HepG2 (cell line): ENCODE results near the gene ZNF22. TPM values are rescaled to one million over a fixed set of nuclear protein-coding genes. Genes with fewer than 3 reads are reported as not detected.
A peak's percentile ranks its signal among the peaks of the same experiment; 100 is the strongest.

ENCODE experiments used
- AKAP8 ChIP-seq: sonication (generic); formaldehyde crosslinking; IDR thresholded peaks from 2 replicates; pipeline ENCODE4 v1.5.1; 2020; ENCODE audit warnings: mild to moderate bottlenecking, missing genetic modification reagents
- ARNTL ChIP-seq: sonication (generic); formaldehyde crosslinking; IDR thresholded peaks from 2 replicates; pipeline ENCODE4 v1.4.0; 2020; ENCODE audit warnings: mild to moderate bottlenecking, missing genetic modification reagents
- HNF1A ChIP-seq, 2 experiments: sonication (generic) in 1 of 2; formaldehyde crosslinking in 1 of 2; IDR thresholded peaks; 2 replicates each; pipeline versions ENCODE4 v1.4.0 to v1.6.1; 2016 to 2020; ENCODE audit warnings: borderline replicate concordance in 1 of 2, low read depth in 1 of 2, mild to moderate bottlenecking in 1 of 2, missing genetic modification reagents in 1 of 2
- NR2F1 ChIP-seq, 2 experiments: fragments of 450-650 bp in 1 of 2; formaldehyde crosslinking in 1 of 2; IDR thresholded peaks; 2 replicates each; pipeline versions ENCODE4 v1.5.0 to v1.6.1; 2016 to 2020; ENCODE audit warnings: mild to moderate bottlenecking in 1 of 2, missing compliant biosample characterization in 1 of 2, missing genetic modification reagents in 1 of 2, moderate library complexity in 1 of 2
- SAFB2 ChIP-seq: sonication (generic); formaldehyde crosslinking; IDR thresholded peaks from 2 replicates; pipeline ENCODE4 v1.5.1; 2020; ENCODE audit warnings: missing genetic modification reagents, low read depth, mild to moderate bottlenecking, borderline replicate concordance
- SNAI1 ChIP-seq: sonication (generic); formaldehyde crosslinking; IDR thresholded peaks from 2 replicates; pipeline ENCODE4 v1.5.0; 2020; ENCODE audit warnings: mild to moderate bottlenecking, missing genetic modification reagents, borderline replicate concordance
- SPEN ChIP-seq: sonication (generic); formaldehyde crosslinking; IDR thresholded peaks from 2 replicates; pipeline ENCODE4 v1.5.1; 2020; ENCODE audit warnings: low read depth, mild to moderate bottlenecking, missing genetic modification reagents
- ZBTB20 ChIP-seq: sonication (generic); formaldehyde crosslinking; IDR thresholded peaks from 2 replicates; pipeline ENCODE4 v1.8.1; 2023; ENCODE audit warnings: missing genetic modification reagents, low read depth, mild to moderate bottlenecking, borderline replicate concordance
- ZC3H4 ChIP-seq: sonication (generic); formaldehyde crosslinking; IDR thresholded peaks from 2 replicates; pipeline ENCODE4 v1.4.0; 2020; ENCODE audit warnings: missing genetic modification reagents, borderline replicate concordance
- ZFP90 ChIP-seq: sonication (generic); formaldehyde crosslinking; IDR thresholded peaks from 2 replicates; pipeline ENCODE4 v1.8.0; 2022; ENCODE audit warnings: missing genetic modification reagents, mild to moderate bottlenecking, inconsistent platforms, borderline replicate concordance
- ZNF292 ChIP-seq: sonication (generic); formaldehyde crosslinking; IDR thresholded peaks from 2 replicates; pipeline ENCODE4 v1.8.1; 2022; ENCODE audit warnings: mild to moderate bottlenecking, low read depth, missing genetic modification reagents, borderline replicate concordance
- ZNF367 ChIP-seq: sonication (generic); formaldehyde crosslinking; IDR thresholded peaks from 2 replicates; pipeline ENCODE4 v1.4.0; 2020; ENCODE audit warnings: missing genetic modification reagents, borderline replicate concordance
- ZNF780A ChIP-seq: sonication (generic); formaldehyde crosslinking; IDR thresholded peaks from 2 replicates; pipeline ENCODE4 v1.8.0; 2022; ENCODE audit warnings: mild to moderate bottlenecking, missing genetic modification reagents, moderate library complexity
- ZNF839 ChIP-seq: sonication (generic); formaldehyde crosslinking; IDR thresholded peaks from 2 replicates; pipeline ENCODE4 v1.4.0; 2020; ENCODE audit warnings: missing genetic modification reagents, mild to moderate bottlenecking, borderline replicate concordance
- polyA plus RNA-seq, 8 experiments: library from polyadenylated mRNA; depleted of rRNA in 3 of 8; stranded (reverse) in 7 of 8; unstranded in 1 of 8; fragments of >200 nt; fragmentation: Illumina TruSeq in 4 of 8; extraction: Trizol in 4 of 8; gene quantifications; 2 replicates each; pipeline versions ENCODE4 v1.2.1 to v1.2.3, GENCODE V29; 2011 to 2016; ENCODE audit warnings: low read depth in 4 of 8, missing spikeins in 1 of 8, mixed read lengths in 1 of 8; ENCODE audit not compliant: insufficient read depth in 1 of 8
- total RNA-seq, 5 experiments: library from RNA; depleted of rRNA; stranded (reverse); fragments of >200 nt; fragmentation: Illumina TruSeq; extraction: Trizol; gene quantifications; 2 replicates each; pipeline ENCODE4 v1.2.3, GENCODE V29; 2016; ENCODE audit warnings: low read depth in 1 of 5
- TF ChIP-seq, protein P1 (sequence below): sonication (generic); formaldehyde crosslinking; IDR thresholded peaks from 2 replicates; pipeline ENCODE4 v1.8.0; 2022; ENCODE audit warnings: mild to moderate bottlenecking, missing genetic modification reagents, moderate library complexity
- TF ChIP-seq, protein P2 (sequence below): sonication (generic); formaldehyde crosslinking; IDR thresholded peaks from 2 replicates; pipeline ENCODE4 v1.5.1; 2020; ENCODE audit warnings: missing genetic modification reagents, mild to moderate bottlenecking, borderline replicate concordance
- TF ChIP-seq, protein P3 (sequence below): sonication (generic); formaldehyde crosslinking; IDR thresholded peaks from 2 replicates; pipeline ENCODE4 v1.8.0; 2023; ENCODE audit warnings: mild to moderate bottlenecking, missing genetic modification reagents

The ZNF22 gene
- total and polyA plus RNA-seq, 2 of the 13 experiments (the other 11 are each of a cell fraction or from before 2014, with no cell fraction given), result 0.40 to 1.3 TPM

GRCh38 chr10:44977287-44978212 lies 23.2 kb upstream of the ZNF22 start (continued):
- TF ChIP-seq HNF1A (IDR thresholded peaks at IDR 0.05; ENCODE audit: low read depth), result no peak
- TF ChIP-seq HNF1A (CRISPR knock-in tag; IDR thresholded peaks at IDR 0.05; ENCODE audit: borderline replicate concordance), result no peak; the same call in 1 of the 2 replicates
- TF ChIP-seq, protein P1, sequence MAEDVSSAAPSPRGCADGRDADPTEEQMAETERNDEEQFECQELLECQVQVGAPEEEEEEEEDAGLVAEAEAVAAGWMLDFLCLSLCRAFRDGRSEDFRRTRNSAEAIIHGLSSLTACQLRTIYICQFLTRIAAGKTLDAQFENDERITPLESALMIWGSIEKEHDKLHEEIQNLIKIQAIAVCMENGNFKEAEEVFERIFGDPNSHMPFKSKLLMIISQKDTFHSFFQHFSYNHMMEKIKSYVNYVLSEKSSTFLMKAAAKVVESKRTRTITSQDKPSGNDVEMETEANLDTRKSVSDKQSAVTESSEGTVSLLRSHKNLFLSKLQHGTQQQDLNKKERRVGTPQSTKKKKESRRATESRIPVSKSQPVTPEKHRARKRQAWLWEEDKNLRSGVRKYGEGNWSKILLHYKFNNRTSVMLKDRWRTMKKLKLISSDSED (CRISPR knock-in tag), result no peak
- no peak; the same call in 1 of the 2 replicates for TF ChIP-seq ZBTB20
- TF ChIP-seq NR2F1 (CRISPR knock-in tag; IDR thresholded peaks at IDR 0.05), result no peak
- no peak for TF ChIP-seq SNAI1 (CRISPR knock-in tag)
- no peak for TF ChIP-seq ARNTL (CRISPR knock-in tag)
- TF ChIP-seq, protein P2, sequence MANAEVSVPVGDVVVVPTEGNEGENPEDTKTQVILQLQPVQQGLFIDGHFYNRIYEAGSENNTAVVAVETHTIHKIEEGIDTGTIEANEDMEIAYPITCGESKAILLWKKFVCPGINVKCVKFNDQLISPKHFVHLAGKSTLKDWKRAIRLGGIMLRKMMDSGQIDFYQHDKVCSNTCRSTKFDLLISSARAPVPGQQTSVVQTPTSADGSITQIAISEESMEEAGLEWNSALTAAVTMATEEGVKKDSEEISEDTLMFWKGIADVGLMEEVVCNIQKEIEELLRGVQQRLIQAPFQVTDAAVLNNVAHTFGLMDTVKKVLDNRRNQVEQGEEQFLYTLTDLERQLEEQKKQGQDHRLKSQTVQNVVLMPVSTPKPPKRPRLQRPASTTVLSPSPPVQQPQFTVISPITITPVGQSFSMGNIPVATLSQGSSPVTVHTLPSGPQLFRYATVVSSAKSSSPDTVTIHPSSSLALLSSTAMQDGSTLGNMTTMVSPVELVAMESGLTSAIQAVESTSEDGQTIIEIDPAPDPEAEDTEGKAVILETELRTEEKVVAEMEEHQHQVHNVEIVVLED (CRISPR knock-in tag), result no peak
- no peak for TF ChIP-seq ZFP90 (CRISPR knock-in tag)
- TF ChIP-seq AKAP8 (CRISPR knock-in tag), result no peak
- no peak for TF ChIP-seq ZNF367 (CRISPR knock-in tag)
- TF ChIP-seq SPEN, result 0 out of 2 replicates have a peak, but pooled peaks have one; percentile 4
- no peak for TF ChIP-seq ZNF292 (CRISPR knock-in tag)
- TF ChIP-seq, protein P3, sequence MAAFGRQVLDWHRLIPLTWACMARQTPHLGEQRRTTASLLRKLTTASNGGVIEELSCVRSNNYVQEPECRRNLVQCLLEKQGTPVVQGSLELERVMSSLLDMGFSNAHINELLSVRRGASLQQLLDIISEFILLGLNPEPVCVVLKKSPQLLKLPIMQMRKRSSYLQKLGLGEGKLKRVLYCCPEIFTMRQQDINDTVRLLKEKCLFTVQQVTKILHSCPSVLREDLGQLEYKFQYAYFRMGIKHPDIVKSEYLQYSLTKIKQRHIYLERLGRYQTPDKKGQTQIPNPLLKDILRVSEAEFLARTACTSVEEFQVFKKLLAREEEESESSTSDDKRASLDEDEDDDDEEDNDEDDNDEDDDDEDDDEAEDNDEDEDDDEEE, result no peak
- TF ChIP-seq ZC3H4 (CRISPR knock-in tag), result 0 out of 2 replicates have a peak, but pooled peaks have one; percentile 2
- TF ChIP-seq ZNF839 (CRISPR knock-in tag), result no peak
- peak; percentile 55 for TF ChIP-seq ZNF780A (CRISPR knock-in tag)
- no peak for TF ChIP-seq SAFB2 (CRISPR knock-in tag)
